Activated CD8-positive, alpha-beta memory T cell treated with anti-CD3 and anti-CD28 coated beads, Interleukin-2, amount 50 U/mL, for 24 hours (primary cell): ENCODE data around the gene C17orf78.
"Not testable (repeated sequence)": the region's sequence is repeated elsewhere in the genome, so short reads cannot be mapped to it uniquely, and the experiment has no call there.

Source experiments
- DNase-seq: peaks from one replicate; pipeline ENCODE4 v3.0.0-alpha.2; 2020; ENCODE audit errors: extremely low read depth

C17orf78 gene

DNA sequence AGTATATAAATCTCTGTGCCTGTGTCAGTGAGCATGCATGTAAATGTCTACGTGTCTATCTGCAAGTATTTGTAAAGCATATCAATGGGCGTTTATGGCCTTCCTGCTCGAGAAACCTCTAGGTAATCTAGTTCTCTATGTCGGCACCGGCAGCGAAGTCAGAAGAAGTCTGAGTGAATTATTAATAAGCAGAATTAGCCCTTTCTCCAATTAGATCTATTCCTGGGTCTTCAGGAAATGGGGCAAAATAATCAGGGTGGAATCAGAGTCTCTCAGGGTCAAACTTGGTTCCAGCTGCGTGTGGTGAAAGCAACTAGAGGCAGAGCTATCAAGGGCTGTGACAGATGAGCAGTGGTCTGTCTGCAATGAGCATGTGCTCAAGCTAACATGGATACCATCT, at the start of gene C17orf78:
Gene C17orf78, plus strand, starts transcription at position 280 of the 400 bp plus-strand sequence. Its CDS starts 108 bp downstream, at position 388.
- DNase-seq: no peak

DNA sequence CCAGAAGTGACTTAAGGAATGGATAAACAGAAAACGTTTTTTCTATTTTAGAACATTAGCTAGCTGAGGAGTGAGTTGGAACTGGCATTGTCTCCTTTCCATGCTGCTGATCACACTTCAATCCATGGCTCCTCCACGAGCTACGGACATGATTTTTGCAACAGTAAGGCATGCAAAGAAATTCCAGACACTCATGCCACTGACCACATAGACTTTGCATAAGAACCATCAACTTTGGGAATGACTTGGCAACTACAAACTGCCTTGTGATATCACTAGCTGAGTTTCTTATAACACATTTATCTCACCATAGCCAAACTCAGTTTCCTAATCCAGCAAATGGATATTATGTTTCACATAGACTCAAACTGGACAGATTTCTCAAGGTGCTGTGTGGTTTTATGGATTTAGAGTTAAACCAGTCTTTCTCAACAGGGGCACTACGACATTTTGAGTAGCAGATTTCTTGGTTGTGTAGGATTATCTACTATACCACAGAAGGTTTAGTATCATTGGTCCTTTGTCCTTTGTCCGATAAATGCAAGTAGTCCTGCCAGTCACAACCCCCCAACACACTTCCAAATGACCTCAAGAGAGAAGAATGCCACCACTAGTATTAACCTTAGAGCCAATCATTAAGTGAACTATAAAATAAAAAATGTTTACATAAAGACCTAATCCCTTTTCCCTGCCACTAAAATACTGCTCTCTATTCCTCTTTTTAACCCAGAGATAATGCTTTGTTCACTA, 48.3 kb upstream of the C17orf78 start:
- no peak for DNase-seq

DNA sequence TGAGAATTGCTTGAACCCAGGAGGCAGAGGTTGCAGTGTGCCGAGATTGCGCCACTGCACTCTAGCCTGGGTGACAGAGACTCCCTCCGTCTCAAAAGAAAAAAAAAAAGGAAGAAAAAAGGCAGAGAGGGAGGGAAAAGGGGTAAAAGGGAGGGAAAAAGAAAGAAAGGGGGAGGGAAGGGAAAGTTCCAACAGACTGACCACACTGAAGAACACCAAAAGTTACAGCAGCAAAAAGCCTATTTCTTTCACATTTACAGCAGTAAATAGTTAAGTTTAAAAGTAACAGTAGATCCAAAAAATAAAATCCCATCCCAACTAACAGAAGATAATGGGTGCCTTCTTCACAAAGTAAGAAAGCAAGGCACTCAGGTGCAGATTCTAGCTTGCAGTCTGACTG, 36.9 kb upstream of the C17orf78 start:
- no peak for DNase-seq

DNA sequence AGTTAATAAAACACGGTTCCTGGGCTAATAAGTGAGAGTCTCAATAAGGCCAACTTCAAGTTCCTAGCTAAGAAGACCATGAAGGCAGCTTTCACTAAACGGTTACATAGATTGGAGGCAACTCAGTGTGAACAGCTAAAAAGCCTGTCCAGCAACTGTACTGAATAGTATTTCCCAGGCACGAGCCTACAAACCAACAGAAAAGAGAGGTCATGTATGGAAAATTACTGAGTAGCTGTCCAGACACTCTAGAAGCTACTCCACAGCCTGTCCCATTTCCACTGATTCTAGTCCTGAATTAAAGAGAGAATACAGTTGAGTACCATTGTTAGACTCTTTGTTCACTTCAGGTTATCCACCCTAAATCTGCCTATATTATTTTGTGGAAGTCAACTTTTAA, 36.5 kb upstream of the C17orf78 start:
- no peak for DNase-seq

DNA sequence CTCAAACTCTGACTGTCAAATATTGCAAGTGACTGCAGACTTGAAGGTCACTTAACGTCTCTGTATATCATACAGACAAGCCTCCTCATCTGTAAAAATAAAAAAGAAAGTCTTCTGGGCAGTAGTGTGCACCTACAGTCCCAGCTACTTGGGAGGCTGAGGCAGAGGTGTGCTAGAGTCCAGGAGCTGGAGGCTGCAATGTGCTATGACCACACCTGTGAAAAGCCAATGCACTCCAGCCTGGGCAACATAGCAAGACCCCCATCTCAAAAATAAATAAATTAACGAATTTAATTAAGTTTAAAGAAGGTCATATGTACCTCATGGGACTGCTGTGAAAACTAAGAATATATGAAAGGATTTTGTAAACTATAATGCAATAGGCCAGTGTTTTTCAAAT, 35.0 kb upstream of the C17orf78 start:
- DNase-seq: no peak

DNA sequence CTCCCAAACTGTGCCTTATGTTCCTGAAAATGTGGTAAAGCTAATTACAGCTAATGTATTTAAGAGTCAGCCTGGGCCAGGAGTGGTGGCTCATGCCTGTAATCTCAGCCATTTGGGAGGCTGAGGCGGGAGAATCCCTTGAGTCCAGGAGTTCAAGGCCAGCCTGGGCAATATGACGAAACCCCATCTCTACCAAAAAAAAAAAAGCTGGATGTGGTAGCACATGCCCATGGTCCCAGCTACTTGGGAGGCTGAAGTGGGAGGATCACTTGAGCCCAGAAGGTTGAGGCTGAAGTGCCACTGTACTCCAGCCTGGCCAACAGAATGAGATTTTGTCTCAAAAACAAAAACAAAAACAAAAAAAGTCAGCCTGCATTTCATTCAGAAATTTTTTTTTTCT, 33.2 kb upstream of the C17orf78 start:
- no peak for DNase-seq

DNA sequence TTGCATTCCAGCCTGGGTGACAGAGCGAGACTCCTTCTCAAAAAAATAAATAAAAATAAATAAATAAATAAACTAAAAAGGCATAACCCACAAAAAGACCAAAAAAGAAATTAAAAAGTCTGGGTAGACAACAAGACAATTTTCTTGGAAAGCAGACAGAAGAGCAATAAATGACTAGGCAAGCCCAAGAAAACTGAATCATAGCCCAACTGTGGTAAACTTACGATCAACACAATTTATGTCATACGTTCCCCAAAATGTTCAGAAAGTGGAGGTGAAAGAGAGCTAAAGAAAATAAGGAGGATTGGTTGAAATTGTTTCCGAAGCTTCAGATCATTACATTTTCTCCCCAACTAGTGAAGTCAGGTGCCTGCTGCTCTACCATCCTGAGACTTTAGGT, 31.3 kb upstream of the C17orf78 start:
- no peak for DNase-seq

DNA sequence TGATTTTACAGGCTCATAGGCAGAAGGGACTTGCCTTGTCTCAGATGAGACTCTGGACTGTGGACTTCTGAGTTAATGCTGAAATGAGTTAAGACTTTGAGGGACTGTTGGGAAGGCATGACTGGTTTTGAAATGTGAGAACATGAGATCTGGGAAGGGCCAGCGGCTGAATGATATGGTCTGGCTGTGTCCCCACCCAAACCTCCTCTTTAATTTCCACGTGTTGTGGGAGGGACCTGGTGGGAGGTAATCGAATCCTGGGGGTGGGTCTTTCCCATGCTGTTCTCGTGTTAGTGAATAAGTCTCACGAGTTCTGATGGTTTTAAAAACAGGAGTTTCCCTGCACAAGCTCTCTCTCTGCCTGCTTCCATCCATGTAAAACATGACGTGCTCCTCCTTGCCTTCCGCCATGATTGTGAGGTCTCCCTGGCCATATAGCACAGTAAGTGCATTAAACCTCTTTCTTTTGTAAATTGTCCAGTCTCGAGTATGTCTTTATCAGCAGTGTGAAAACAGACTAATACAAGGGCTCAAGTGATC, 28.9 kb upstream of the C17orf78 start:
- not testable (repeated sequence) for DNase-seq

DNA sequence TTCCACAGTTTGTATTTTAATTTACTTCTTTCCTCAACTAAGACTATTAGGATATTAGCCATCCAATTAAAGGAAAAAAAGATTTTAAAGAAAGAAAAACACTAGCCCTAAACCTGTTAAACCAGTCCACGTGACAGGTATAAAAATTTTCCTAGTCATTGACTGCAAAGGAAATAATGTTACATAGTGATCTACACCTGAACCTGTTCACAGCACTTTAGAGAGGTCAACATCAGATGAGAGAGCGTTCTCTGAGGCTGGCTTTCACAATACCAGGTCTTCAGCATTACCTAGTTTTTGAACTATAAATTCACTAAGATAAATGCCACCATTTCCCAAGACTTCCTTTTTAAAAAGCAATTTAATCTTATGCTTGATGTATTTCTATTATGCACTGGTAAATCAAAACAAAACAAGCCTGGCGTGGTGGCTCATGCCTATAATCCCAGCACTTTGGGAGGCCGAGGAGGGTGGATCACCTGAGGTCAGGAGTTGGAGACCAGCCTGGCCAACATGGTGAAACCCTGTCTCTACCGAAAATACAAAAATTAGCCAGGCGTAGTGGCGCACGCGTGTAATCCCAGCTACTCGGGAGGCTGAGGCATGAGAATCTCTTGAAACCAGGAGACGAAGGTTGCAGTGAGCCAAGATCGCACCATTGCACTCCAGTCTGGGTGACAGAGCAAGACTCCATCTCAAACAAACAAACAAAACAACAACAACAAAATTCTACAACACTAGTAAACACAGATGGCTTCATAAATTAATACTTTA, 18.8 kb upstream of the C17orf78 start:
- not testable (repeated sequence) for DNase-seq

DNA sequence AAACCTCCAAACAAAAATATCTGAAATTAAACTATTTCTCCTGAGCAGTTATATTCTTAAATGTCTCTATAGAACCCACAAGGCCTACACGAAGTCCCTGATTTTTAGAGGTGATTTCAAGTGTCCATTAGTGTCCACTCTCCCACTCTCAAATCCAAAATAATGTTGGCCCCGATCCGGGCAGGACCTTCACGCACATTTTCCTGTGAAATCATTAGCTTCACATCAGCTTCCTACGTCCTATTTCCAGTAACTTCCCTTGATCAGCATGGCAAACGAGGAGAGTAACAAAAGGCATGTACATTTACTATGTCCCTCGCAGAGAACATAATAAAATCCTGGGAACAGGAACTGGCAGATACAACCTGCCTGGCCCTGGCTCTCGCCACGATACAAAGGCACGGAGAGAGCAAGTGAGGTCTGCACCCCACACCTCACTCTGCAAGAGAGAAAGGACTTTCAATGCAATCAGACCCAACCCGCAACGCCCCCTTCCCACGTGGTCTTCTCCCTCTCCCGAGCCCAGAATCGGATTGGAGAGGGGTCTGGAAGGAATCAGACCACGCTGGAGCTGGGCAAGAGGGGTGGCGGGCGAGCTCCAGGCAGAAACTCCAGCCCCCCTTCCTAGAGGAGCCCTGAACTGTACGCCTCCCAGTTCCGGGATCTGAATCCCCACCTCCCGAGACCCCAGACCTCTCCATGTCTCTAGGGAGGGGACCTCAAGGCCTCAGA, 17.5 kb upstream of the C17orf78 start:
- no peak for DNase-seq

DNA sequence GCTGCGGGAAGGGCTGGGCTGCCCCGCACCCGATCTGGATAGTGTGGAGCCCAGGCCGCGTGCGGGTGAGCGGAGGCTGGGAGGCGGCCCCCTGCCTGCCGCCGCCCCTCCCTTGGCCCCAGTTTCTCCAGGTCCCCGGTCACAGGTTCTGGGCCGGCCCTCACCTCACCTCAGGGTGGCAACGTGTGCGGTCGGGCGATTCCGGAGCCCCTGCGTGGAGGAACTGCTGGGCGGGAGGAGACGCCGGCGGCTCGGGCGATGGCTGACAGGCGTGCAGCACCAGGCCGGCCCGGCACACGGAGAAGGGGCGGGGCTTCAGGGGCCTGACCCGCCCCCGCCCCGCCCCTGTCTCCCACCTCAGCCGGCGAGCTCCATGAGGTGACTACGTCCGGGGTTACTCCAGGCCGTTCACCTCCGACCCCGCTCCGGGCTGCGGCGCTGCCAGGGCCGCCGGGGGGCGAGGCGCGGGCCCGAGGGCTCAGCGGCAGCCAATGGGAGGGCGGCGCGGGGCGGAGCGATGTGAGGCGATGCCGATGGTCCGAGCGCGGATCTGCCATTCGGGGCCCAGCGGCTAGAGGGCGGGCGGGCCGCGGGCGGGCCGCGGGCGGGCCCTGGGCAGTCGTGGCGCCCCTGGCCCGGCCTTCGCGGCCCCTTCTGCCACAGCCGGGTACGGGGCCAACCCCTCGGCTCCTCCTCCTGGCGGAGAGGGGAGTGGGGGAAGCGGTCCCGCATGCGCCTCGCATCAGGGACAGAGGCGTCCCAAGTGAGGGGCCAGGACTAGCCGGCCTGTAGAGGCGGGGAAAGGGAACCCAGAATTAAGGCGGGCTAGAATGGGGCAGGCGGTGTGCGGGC, 16.7 kb upstream of the C17orf78 start:
- peak; percentile 66 for DNase-seq

DNA sequence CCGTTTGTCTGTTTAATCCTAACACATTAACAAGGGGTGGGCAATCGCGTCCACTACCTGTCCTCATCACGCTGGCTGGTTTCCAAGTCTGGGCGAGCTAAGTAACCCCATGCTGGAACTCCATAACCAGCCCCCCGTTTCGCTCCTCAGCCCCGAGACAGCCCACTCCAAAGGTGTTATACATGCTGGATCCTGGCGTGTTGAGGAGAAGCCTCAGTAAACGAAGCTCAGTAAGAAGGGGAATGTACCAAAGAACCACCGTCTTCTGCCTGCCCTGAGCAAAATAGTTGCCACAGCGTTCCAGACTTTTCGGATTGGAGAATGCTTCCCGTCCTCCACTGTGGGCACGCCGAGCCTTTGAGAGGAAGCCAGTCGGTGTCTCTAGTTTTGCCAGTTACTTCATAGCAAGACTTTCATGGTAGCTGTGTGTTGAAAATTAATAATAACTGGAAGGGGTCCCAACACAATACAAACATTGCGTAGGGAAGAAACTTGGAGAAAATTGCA, 16.1 kb upstream of the C17orf78 start:
- DNase-seq: no peak

DNA sequence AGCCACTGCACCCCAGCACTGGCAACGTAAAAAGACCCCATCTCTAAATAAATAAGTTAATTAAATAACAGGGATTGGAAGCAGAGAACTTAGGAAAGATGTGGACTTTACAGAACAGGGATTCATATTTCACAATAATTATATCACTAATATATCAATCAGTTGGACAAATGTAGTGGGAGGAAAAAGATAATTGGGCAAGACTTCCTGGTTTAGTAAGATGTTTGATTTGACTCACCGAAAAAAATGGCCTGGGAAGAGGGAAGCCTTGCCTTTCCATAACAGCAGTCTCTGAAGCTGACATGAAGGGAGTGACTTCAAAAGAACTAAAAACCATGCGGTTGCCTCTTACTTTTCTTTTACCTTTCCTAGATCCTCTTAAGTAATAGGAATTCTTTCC, 15.2 kb upstream of the C17orf78 start:
- DNase-seq: no peak

DNA sequence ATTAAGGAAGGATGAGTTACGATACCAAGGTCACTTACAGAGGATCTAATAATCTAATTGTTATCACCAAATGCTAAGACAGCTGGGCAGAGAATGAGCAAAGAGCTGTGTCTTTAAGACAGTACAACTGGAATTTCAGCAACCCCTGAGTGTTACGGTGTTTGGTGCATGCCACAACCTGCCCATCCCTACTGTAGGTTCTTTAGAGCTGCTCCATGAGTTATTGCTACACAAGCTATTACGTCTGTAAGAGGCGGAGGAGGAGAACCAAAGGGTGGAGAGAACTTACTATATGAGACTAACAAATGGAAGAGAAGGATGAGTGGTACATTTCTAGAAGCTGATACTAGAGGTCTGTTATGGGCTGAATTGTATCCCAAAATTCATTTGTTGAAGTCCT, 14.2 kb upstream of the C17orf78 start:
- DNase-seq: no peak

DNA sequence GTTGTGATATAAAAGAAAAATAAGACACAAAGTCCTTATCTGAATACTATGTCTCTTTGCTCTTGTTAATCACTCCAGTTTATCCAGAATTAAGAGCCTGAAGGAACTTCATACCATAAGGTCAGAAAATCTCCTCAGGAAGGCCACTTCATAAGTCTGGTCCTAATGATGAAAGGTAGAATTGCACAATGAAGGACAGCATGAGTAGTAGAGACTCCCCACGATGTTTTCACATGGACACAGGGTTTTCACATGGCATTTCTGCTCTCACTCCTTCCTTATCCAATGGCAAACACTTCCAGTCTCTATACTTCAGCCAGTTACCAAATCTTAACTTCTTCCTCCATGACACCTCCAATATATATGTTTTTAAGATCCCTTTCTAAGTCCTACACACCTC, 10.2 kb upstream of the C17orf78 start:
- no peak for DNase-seq

DNA sequence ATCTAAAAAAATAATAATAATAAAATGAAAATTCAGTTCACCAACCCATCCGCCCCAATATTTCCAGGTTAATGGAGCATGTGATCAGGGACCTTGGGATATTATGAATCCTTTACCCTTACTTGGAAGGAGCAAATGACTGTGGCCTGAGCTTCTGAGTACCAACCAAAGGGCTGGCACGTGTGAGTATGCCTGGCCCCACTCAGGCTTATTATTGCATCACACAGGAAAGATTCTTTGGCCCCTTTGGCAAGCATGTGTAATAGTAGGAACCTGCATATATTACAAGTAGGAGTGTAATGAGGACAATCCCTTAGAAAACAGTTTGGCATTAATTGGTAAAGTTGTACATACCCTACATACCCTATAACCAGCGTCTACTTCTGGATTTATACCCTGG, 7.2 kb upstream of the C17orf78 start:
- no peak for DNase-seq

DNA sequence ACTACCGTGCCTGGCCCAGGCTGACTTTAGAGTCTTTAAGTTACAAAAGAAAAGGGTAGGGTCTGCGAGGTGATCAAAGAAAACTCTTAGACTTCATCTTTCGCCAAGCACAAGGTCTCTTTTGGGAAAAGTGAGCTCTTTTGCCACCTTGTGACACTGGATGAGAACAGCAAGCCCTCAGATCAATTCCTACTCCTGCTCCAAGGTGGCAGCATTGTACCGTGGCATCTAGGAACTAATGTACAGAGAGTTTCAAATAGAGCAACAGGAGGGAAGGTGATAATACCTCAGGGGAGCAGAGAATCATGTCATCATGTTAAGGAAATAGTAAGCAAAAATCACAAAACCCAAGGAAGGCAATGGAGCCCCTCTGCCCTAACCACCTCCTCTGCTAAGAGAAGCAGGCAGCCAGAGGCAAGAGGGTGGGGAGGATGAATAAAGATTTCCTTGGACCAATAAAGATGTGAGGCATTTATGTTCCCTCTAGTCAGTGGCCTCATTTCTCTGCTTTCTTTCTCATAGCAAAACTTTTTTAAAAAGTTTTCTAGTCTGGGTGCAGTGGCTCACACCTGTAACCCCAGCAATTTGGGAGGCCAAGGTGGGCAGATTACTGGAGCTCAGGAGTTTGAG, 2.1 kb upstream of the C17orf78 start:
- DNase-seq: no peak

DNA sequence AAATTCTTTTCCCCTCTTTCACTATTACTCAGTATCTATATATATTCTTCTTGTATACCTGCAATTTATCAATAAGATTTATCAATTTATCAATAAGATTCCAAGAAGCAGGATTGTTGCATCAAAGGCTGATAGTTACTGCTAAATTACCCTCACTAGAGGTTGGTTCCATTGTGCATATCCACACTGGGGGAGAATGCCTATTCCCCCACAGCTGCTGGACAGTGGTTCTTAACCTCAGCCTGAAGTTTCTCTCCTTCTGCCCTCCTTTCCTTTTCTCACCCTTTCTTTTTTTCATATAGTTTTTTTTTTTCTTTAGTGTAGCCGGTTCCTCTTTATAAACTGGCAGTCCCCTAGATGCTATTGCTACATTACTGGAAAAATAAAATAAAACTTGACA, 6.3 kb downstream of the C17orf78 start:
- no peak for DNase-seq

DNA sequence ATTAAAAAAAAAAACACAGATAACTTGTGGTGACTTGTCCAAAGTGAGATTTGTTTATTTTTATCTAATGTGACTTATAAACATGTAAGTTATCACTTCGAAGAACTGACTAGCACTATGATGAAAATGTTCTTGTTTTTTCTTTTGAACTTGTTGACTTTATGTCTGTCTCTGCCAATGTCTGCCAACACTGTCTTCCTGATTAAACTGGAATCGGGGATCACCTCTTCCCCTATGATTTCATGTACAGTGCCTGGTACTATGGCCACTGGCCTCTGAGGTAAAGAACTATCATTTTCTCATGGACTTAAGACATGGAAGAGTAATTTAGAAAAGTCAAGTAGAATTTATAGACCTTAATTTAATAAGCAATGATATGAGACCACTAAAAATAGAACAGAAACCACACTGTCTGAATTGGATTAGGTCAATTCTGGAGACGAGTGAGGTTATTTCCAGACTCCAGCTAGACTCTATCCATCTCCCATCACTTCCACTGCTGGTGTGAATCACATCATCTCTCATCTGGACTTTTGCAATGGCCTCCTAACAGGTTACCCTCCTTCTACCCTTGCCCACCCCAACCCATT, 8.9 kb downstream of the C17orf78 start:
- DNase-seq: no peak

DNA sequence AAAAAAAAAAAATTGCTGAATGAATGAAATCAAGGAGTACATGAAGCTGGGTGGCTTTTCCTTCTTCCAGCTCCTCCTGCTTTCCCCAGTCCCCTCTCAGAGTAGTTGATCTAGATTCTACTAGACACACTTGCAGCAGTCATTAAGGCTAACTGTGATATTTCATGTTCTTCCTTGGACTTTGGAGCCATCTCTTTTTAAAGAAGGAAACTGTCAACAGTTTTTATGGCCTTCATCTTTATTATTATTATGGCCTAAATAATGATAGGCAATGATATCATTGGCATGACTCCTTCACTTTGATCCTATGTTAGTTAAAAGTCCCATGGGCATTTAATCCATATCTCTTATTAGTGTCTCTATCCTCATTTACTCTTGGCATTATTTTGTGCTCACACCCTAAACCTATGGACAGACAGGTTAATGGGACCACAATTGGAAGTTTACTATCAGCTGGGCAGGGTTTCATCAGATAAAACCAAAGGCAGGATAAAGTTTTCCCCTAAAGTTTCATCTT, 9.7 kb downstream of the C17orf78 start:
- DNase-seq: no peak
